HepG2 (cell line): Measurements from ENCODE around the gene TTC31. TPM values are rescaled to one million over a fixed set of nuclear protein-coding genes. Genes with fewer than 3 reads are reported as not detected.

Experiments used
- AHR ChIP-seq: IDR thresholded peaks from 2 replicates; pipeline ENCODE4 v1.6.1; 2018; ENCODE audit warnings: missing genetic modification reagents, missing compliant biosample characterization
- ATF7 ChIP-seq, 2 experiments: fragments of 450-650 bp in 1 of 2; sonication (generic) in 1 of 2; formaldehyde crosslinking in 1 of 2; IDR thresholded peaks; 2 replicates each; pipeline versions ENCODE4 v1.4.0 to v1.6.1; 2016 to 2020; ENCODE audit warnings: antibody characterized with exemption in 1 of 2, mild to moderate bottlenecking in 1 of 2, missing genetic modification reagents in 1 of 2
- ATF7-NPFF ChIP-seq: sonication (generic); formaldehyde crosslinking; IDR thresholded peaks from 2 replicates; pipeline ENCODE4 v1.8.1; 2023; ENCODE audit warnings: mild to moderate bottlenecking, low read depth, missing genetic modification reagents, moderate library complexity
- FOSL1 ChIP-seq: sonication (generic); formaldehyde crosslinking; IDR thresholded peaks from 2 replicates; pipeline ENCODE4 v1.9.0; 2021; ENCODE audit warnings: missing genetic modification reagents, borderline replicate concordance
- FOXJ3 ChIP-seq: sonication (generic); formaldehyde crosslinking; IDR thresholded peaks from 2 replicates; pipeline ENCODE4 v1.4.0; 2020; ENCODE audit warnings: missing genetic modification reagents, mild to moderate bottlenecking, borderline replicate concordance
- GPN1 ChIP-seq: sonication (generic); formaldehyde crosslinking; IDR thresholded peaks from 2 replicates; pipeline ENCODE4 v1.5.1; 2020; ENCODE audit warnings: missing genetic modification reagents, borderline replicate concordance
- MAF1 ChIP-seq: sonication (generic); formaldehyde crosslinking; IDR thresholded peaks from 2 replicates; pipeline ENCODE4 v1.5.0; 2020; ENCODE audit warnings: missing genetic modification reagents, borderline replicate concordance
- MTA3 ChIP-seq: sonication (generic); formaldehyde crosslinking; IDR thresholded peaks from 2 replicates; pipeline ENCODE4 v1.4.0; 2020; ENCODE audit warnings: missing genetic modification reagents
- POGZ ChIP-seq: sonication (generic); formaldehyde crosslinking; IDR thresholded peaks from 2 replicates; pipeline ENCODE4 v1.4.0; 2020; ENCODE audit warnings: mild to moderate bottlenecking, missing genetic modification reagents
- SMYD3 ChIP-seq: sonication (generic); formaldehyde crosslinking; IDR thresholded peaks from 2 replicates; pipeline ENCODE4 v1.8.1; 2023; ENCODE audit warnings: mild to moderate bottlenecking, missing genetic modification reagents
- ZNF121 ChIP-seq: sonication (generic); formaldehyde crosslinking; IDR thresholded peaks from 2 replicates; pipeline ENCODE4 v1.5.0; 2020; ENCODE audit warnings: mild to moderate bottlenecking, missing genetic modification reagents
- ZNF263 ChIP-seq: sonication (generic); formaldehyde crosslinking; IDR thresholded peaks from 2 replicates; pipeline ENCODE4 v1.4.0; 2020; ENCODE audit warnings: missing genetic modification reagents
- polyA plus RNA-seq, 8 experiments: library from polyadenylated mRNA; depleted of rRNA in 3 of 8; stranded (reverse) in 7 of 8; unstranded in 1 of 8; fragments of >200 nt; fragmentation: Illumina TruSeq in 4 of 8; extraction: Trizol in 4 of 8; gene quantifications; 2 replicates each; pipeline versions ENCODE4 v1.2.1 to v1.2.3, GENCODE V29; 2011 to 2016; ENCODE audit warnings: low read depth in 4 of 8, missing spikeins in 1 of 8, mixed read lengths in 1 of 8; ENCODE audit not compliant: insufficient read depth in 1 of 8
- total RNA-seq, 5 experiments: library from RNA; depleted of rRNA; stranded (reverse); fragments of >200 nt; fragmentation: Illumina TruSeq; extraction: Trizol; gene quantifications; 2 replicates each; pipeline ENCODE4 v1.2.3, GENCODE V29; 2016; ENCODE audit warnings: low read depth in 1 of 5
- TF ChIP-seq, protein P1 (sequence below): sonication (generic); formaldehyde crosslinking; IDR thresholded peaks from 2 replicates; pipeline ENCODE4 v1.4.0; 2020; ENCODE audit warnings: missing genetic modification reagents
- TF ChIP-seq, protein P2 (sequence below): conservative IDR thresholded peaks from 2 replicates; pipeline ENCODE4 v1.6.1; 2018; ENCODE audit warnings: missing genetic modification reagents
- TF ChIP-seq, protein P3 (sequence below): sonication (generic); formaldehyde crosslinking; conservative IDR thresholded peaks from 2 replicates; pipeline ENCODE4 v1.4.0; 2020; ENCODE audit warnings: missing genetic modification reagents
- TF ChIP-seq, protein P4 (sequence below): sonication (generic); formaldehyde crosslinking; IDR thresholded peaks from 2 replicates; pipeline ENCODE4 v1.8.1; 2022; ENCODE audit warnings: low read depth, mild to moderate bottlenecking, missing genetic modification reagents
- TF ChIP-seq, protein P5 (sequence below): IDR thresholded peaks from 2 replicates; pipeline ENCODE4 v1.6.1; 2016; ENCODE audit warnings: missing compliant biosample characterization, missing genetic modification reagents, borderline replicate concordance

Gene TTC31
- total and polyA plus RNA-seq, 2 of the 13 experiments (the other 11 are each of a cell fraction or from before 2014, with no cell fraction given), result 28.3 to 39.5 TPM

DNA sequence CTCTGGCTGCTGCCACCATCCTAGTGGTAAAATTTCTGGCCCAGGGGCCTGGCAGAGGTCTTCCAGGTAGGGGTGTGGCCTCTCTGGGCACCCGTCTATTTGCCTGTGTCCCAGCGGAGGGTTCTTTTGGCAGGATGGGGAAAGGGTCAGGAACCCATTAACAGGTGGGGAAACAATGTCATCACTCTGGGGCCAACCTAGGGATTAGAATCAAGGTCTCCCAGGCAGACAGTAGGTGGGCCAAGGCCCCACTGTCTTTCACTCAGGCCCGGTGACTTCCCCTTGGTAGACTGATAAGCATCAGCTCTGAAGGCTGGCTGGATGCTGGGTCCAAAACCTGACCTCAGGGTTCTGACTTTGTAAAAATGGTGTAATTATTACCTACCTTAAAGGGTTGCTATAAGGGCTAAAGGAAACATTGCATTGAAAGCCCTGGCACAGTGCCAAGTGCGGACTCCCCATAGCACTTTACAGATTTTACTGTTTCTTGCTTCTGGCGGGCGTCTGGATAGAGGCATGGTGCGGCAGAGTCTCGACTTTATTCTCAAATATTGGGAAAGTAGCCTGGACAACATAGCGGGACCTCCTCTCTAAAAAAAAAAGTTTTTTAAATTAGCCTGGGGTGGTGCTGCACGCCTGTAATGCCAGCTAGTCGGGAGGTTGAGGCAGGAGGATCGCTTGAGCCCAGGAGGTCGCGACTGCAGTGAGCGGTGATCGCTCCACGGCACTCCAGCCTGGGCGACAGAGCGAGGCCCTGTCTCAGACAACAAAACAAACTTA, 14.3 kb downstream of the TTC31 start (continued):
- TF ChIP-seq, protein P1, sequence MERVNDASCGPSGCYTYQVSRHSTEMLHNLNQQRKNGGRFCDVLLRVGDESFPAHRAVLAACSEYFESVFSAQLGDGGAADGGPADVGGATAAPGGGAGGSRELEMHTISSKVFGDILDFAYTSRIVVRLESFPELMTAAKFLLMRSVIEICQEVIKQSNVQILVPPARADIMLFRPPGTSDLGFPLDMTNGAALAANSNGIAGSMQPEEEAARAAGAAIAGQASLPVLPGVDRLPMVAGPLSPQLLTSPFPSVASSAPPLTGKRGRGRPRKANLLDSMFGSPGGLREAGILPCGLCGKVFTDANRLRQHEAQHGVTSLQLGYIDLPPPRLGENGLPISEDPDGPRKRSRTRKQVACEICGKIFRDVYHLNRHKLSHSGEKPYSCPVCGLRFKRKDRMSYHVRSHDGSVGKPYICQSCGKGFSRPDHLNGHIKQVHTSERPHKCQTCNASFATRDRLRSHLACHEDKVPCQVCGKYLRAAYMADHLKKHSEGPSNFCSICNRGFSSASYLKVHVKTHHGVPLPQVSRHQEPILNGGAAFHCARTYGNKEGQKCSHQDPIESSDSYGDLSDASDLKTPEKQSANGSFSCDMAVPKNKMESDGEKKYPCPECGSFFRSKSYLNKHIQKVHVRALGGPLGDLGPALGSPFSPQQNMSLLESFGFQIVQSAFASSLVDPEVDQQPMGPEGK (CRISPR knock-in tag), result peak; percentile 70; the same call in 1 of the 2 replicates
- no peak for TF ChIP-seq AHR (CRISPR knock-in tag)
- TF ChIP-seq, protein P2, sequence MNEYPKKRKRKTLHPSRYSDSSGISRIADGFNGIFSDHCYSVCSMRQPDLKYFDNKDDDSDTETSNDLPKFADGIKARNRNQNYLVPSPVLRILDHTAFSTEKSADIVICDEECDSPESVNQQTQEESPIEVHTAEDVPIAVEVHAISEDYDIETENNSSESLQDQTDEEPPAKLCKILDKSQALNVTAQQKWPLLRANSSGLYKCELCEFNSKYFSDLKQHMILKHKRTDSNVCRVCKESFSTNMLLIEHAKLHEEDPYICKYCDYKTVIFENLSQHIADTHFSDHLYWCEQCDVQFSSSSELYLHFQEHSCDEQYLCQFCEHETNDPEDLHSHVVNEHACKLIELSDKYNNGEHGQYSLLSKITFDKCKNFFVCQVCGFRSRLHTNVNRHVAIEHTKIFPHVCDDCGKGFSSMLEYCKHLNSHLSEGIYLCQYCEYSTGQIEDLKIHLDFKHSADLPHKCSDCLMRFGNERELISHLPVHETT (CRISPR knock-in tag), result no peak; the same call in 1 of the 2 replicates
- no peak for TF ChIP-seq POGZ
- no peak for TF ChIP-seq GPN1 (CRISPR knock-in tag)
- TF ChIP-seq, protein P3, sequence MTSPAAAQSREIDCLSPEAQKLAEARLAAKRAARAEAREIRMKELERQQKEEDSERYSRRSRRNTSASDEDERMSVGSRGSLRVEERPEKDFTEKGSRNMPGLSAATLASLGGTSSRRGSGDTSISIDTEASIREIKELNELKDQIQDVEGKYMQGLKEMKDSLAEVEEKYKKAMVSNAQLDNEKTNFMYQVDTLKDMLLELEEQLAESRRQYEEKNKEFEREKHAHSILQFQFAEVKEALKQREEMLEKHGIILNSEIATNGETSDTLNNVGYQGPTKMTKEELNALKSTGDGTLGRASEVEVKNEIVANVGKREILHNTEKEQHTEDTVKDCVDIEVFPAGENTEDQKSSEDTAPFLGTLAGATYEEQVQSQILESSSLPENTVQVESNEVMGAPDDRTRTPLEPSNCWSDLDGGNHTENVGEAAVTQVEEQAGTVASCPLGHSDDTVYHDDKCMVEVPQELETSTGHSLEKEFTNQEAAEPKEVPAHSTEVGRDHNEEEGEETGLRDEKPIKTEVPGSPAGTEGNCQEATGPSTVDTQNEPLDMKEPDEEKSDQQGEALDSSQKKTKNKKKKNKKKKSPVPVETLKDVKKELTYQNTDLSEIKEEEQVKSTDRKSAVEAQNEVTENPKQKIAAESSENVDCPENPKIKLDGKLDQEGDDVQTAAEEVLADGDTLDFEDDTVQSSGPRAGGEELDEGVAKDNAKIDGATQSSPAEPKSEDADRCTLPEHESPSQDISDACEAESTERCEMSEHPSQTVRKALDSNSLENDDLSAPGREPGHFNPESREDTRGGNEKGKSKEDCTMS (CRISPR knock-in tag), result no peak
- peak; percentile 66; the same call in 1 of the 2 replicates for TF ChIP-seq FOXJ3
- TF ChIP-seq ATF7 (IDR thresholded peaks at IDR 0.05), result no peak
- TF ChIP-seq ATF7 (CRISPR knock-in tag; IDR thresholded peaks at IDR 0.05), result no peak
- TF ChIP-seq ZNF121 (CRISPR knock-in tag), result 0 out of 2 replicates have a peak, but pooled peaks have one; percentile 6
- peak; percentile 33 for TF ChIP-seq ZNF263 (CRISPR knock-in tag)
- TF ChIP-seq, protein P4, sequence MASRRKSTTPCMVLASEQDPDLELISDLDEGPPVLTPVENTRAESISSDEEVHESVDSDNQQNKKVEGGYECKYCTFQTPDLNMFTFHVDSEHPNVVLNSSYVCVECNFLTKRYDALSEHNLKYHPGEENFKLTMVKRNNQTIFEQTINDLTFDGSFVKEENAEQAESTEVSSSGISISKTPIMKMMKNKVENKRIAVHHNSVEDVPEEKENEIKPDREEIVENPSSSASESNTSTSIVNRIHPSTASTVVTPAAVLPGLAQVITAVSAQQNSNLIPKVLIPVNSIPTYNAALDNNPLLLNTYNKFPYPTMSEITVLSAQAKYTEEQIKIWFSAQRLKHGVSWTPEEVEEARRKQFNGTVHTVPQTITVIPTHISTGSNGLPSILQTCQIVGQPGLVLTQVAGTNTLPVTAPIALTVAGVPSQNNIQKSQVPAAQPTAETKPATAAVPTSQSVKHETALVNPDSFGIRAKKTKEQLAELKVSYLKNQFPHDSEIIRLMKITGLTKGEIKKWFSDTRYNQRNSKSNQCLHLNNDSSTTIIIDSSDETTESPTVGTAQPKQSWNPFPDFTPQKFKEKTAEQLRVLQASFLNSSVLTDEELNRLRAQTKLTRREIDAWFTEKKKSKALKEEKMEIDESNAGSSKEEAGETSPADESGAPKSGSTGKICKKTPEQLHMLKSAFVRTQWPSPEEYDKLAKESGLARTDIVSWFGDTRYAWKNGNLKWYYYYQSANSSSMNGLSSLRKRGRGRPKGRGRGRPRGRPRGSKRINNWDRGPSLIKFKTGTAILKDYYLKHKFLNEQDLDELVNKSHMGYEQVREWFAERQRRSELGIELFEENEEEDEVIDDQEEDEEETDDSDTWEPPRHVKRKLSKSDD (CRISPR knock-in tag), result no peak; the same call in none of the 2 replicates
- TF ChIP-seq ATF7-NPFF (CRISPR knock-in tag), result no peak
- TF ChIP-seq, protein P5, sequence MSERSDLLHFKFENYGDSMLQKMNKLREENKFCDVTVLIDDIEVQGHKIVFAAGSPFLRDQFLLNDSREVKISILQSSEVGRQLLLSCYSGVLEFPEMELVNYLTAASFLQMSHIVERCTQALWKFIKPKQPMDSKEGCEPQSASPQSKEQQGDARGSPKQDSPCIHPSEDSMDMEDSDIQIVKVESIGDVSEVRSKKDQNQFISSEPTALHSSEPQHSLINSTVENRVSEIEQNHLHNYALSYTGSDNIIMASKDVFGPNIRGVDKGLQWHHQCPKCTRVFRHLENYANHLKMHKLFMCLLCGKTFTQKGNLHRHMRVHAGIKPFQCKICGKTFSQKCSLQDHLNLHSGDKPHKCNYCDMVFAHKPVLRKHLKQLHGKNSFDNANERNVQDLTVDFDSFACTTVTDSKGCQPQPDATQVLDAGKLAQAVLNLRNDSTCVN (CRISPR knock-in tag), result no peak
- no peak for TF ChIP-seq SMYD3 (CRISPR knock-in tag)
- no peak for TF ChIP-seq FOSL1 (CRISPR knock-in tag)
- TF ChIP-seq MAF1, result no peak
- no peak for TF ChIP-seq MTA3 (CRISPR knock-in tag)
